Non-pigmented ciliary epithelial cell (primary cell): ENCODE measurements around the gene CHMP6.

Experiments used
- DNase-seq: peaks from one replicate; pipeline ENCODE4 v3.0.0-alpha.2; 2010; ENCODE audit warnings: low read depth

Gene CHMP6

GRCh38 chr17:80991645-80992076 lies at the start of gene CHMP6:
Gene CHMP6 (plus strand): TSS chr17:80991841. CDS start chr17:80991919, 78 bp downstream.
- DNase-seq = no peak

- no peak for DNase-seq
These were observed 49.0 kb upstream of the CHMP6 start for GRCh38 chr17:80942423-80943345.

GRCh38 chr17:80943346-80944145 lies 48.1 kb upstream of the CHMP6 start:
- no peak for DNase-seq

GRCh38 chr17:80944326-80944725 lies 47.3 kb upstream of the CHMP6 start:
- no peak for DNase-seq

- DNase-seq = no peak
These were observed 45.9 kb upstream of the CHMP6 start for GRCh38 chr17:80945736-80946135.

- no peak for DNase-seq
These were observed 45.2 kb upstream of the CHMP6 start for GRCh38 chr17:80946449-80946848.

GRCh38 chr17:80947200-80947940 lies 44.3 kb upstream of the CHMP6 start:
- DNase-seq = no peak

GRCh38 chr17:80948019-80948975 lies 43.3 kb upstream of the CHMP6 start:
- DNase-seq = no peak

GRCh38 chr17:80948976-80949450 lies 42.6 kb upstream of the CHMP6 start:
- DNase-seq = no peak

GRCh38 chr17:80949451-80950421 lies 41.9 kb upstream of the CHMP6 start:
- DNase-seq = no peak

- no peak for DNase-seq
These were observed 41.0 kb upstream of the CHMP6 start for GRCh38 chr17:80950466-80951120.

GRCh38 chr17:80951121-80952090 lies 40.2 kb upstream of the CHMP6 start:
- no peak for DNase-seq

- no peak for DNase-seq
These were observed 39.4 kb upstream of the CHMP6 start for GRCh38 chr17:80952291-80952690.

GRCh38 chr17:80953471-80954315 lies 37.9 kb upstream of the CHMP6 start:
- DNase-seq = no peak

- no peak for DNase-seq
These were observed 36.6 kb upstream of the CHMP6 start for GRCh38 chr17:80955078-80955477.

- DNase-seq = no peak
These were observed 35.9 kb upstream of the CHMP6 start for GRCh38 chr17:80955671-80956280.
